Measurements from ENCODE around the gene SKOR1.

DNA sequence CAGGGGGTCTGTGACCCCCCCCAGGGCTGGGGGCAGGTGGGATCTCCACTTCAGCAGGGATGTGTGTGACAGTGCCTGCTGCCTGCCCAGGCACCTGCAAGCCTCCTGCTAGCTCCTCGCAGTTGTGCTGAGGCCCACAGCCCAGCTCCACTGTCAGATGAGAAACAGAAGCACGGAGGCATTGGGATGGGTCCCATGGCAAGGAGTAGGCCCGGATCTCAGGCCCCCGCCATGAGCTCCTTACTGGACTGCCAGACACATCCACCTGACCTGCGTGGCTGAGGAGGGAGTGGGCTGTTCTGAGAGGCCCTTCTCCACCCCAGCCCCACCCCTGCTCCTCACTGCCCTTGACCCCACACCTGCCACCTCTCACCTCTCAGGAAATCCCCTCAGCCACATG lies 18.2 kb upstream of the SKOR1 start:
- TF ChIP-seq CTCF (conservative IDR thresholded peaks at IDR 0.05) (no peak), EZH2 (IDR thresholded peaks at IDR 0.05; ENCODE audit: low read depth) (no peak)

Measured in PC-9 (cell line).